Measurements from ENCODE around the gene TMEM98.

Gene TMEM98

GRCh38 chr17:32927724-32928585 lies at the start of gene TMEM98:
TMEM98 (plus strand) TSS chr17:32928153; CDS start chr17:32931529, 3,376 bp downstream.
- no peak within 1 kb of the TSS for H3K27ac ChIP-seq (ENCODE audit: low read length)
- peak within 1 kb of the TSS; percentile 57 for H3K4me3 ChIP-seq (ENCODE audit: low read length)
- peak within 1 kb of the TSS; percentile 89 for H3K4me2 ChIP-seq (ENCODE audit: low read depth, low read length)
- H3K27me3 ChIP-seq (replicated peaks; ENCODE audit: insufficient read depth, low read length) = peaks cover 10% of the 10 kb centered on the region
- H3K36me3 ChIP-seq (replicated peaks; ENCODE audit: insufficient read depth, low read length) = no peaks in the 10 kb centered on the region
- peak within 1 kb of the TSS; percentile 69 for H2AFZ ChIP-seq (ENCODE audit: low read length)
- DNase-seq = peak; percentile 16
- no peaks in the 10 kb centered on the region for H3K9me3 ChIP-seq (replicated peaks; ENCODE audit: insufficient read depth, low read length)
- no peaks in the 10 kb centered on the region for H3K79me2 ChIP-seq (ENCODE audit: low read length)
- H3F3A ChIP-seq (ENCODE audit: insufficient read depth, low read length) = no peaks in the 10 kb centered on the region
- H3K9ac ChIP-seq (ENCODE audit: low read length) = peak within 1 kb of the TSS; percentile 33; the same call in 1 of the 2 replicates
- no peaks in the 10 kb centered on the region for H4K20me1 ChIP-seq (ENCODE audit: insufficient read depth, low read length)
- no peaks in the 10 kb centered on the region for H3K4me1 ChIP-seq (ENCODE audit: low read length)
- no peak for TF ChIP-seq EZH2 (optimal IDR thresholded peaks at IDR 0.05; ENCODE audit: low read depth, low read length)
- TF ChIP-seq EZH2phosphoT487 (IDR thresholded peaks at IDR 0.05; ENCODE audit: low read length) = no peak
- TF ChIP-seq CTCF (IDR thresholded peaks at IDR 0.05; ENCODE audit: low read length) = no peak
- H3K9me2 ChIP-seq (replicated peaks; ENCODE audit: insufficient read depth, low read length) = no peaks in the 10 kb centered on the region

- Histone ChIP-seq H3K4me2 (ENCODE audit: low read depth, low read length) (peak overlapping the region; percentile 91; the same call in 1 of the 2 replicates), H3K9me2 (replicated peaks; ENCODE audit: insufficient read depth, low read length) (no peaks in the 10 kb centered on the region), H3K27ac (ENCODE audit: low read length) (no peak overlapping the region), H3K4me1 (ENCODE audit: low read length) (peaks cover 30% of the 10 kb centered on the region), H4K20me1 (ENCODE audit: insufficient read depth, low read length) (0 out of 2 replicates have a peak, but pooled peaks cover 4% of the 10 kb centered on the region), H2AFZ (ENCODE audit: low read length) (peak overlapping the region; percentile 57; the same call in 1 of the 2 replicates), H3K9me3 (replicated peaks; ENCODE audit: insufficient read depth, low read length) (no peaks in the 10 kb centered on the region), H3K36me3 (replicated peaks; ENCODE audit: insufficient read depth, low read length) (no peaks in the 10 kb centered on the region), H3K79me2 (ENCODE audit: low read length) (peaks cover 29% of the 10 kb centered on the region), H3K27me3 (replicated peaks; ENCODE audit: insufficient read depth, low read length) (no peaks in the 10 kb centered on the region), H3K9ac (ENCODE audit: low read length) (no peak overlapping the region), H3K4me3 (ENCODE audit: low read length) (no peak overlapping the region), H3F3A (ENCODE audit: insufficient read depth, low read length) (peaks cover 6% of the 10 kb centered on the region)
- DNase-seq = no peak
- TF ChIP-seq EZH2 (optimal IDR thresholded peaks at IDR 0.05; ENCODE audit: low read depth, low read length) = no peak
- TF ChIP-seq CTCF (IDR thresholded peaks at IDR 0.05; ENCODE audit: low read length) = no peak
- TF ChIP-seq EZH2phosphoT487 (IDR thresholded peaks at IDR 0.05; ENCODE audit: low read length) = no peak
Measured at GRCh38 chr17:32878211-32878610, 49.7 kb upstream of the TMEM98 start.

GRCh38 chr17:32879134-32879533 lies 48.8 kb upstream of the TMEM98 start:
- no peaks in the 10 kb centered on the region for H3K36me3 ChIP-seq (replicated peaks; ENCODE audit: insufficient read depth, low read length)
- no peaks in the 10 kb centered on the region for H3K27me3 ChIP-seq (replicated peaks; ENCODE audit: insufficient read depth, low read length)
- H3K9me2 ChIP-seq (replicated peaks; ENCODE audit: insufficient read depth, low read length) = no peaks in the 10 kb centered on the region
- TF ChIP-seq EZH2 (optimal IDR thresholded peaks at IDR 0.05; ENCODE audit: low read depth, low read length) (no peak), EZH2phosphoT487 (IDR thresholded peaks at IDR 0.05; ENCODE audit: low read length) (no peak), CTCF (IDR thresholded peaks at IDR 0.05; ENCODE audit: low read length) (no peak)
- H3K79me2 ChIP-seq (ENCODE audit: low read length) = peaks cover 20% of the 10 kb centered on the region
- no peak overlapping the region for H3K9ac ChIP-seq (ENCODE audit: low read length)
- peaks cover 6% of the 10 kb centered on the region for H3F3A ChIP-seq (ENCODE audit: insufficient read depth, low read length)
- no peaks in the 10 kb centered on the region for H4K20me1 ChIP-seq (ENCODE audit: insufficient read depth, low read length)
- DNase-seq = no peak
- H3K27ac ChIP-seq (ENCODE audit: low read length) = no peak overlapping the region
- no peaks in the 10 kb centered on the region for H3K9me3 ChIP-seq (replicated peaks; ENCODE audit: insufficient read depth, low read length)
- H3K4me3 ChIP-seq (ENCODE audit: low read length) = no peak overlapping the region
- peaks cover 21% of the 10 kb centered on the region for H3K4me1 ChIP-seq (ENCODE audit: low read length)
- H2AFZ ChIP-seq (ENCODE audit: low read length) = no peak overlapping the region
- no peak overlapping the region for H3K4me2 ChIP-seq (ENCODE audit: low read depth, low read length)
